Muscle of leg (tissue), 11 donors: Measurements from ENCODE around the gene SLC29A4. TPM values are rescaled to one million over a fixed set of nuclear protein-coding genes. Genes with fewer than 3 reads are reported as not detected.
"Not testable (repeated sequence)": the region's sequence is repeated elsewhere in the genome, so short reads cannot be mapped to it uniquely, and the experiment has no call there.

Experiments used
- DNase-seq: peaks from one replicate; pipeline ENCODE4 v3.0.0; 2013
- H3K27ac ChIP-seq: one replicate; pipeline ENCODE4 v1.5.1; 2013; ENCODE audit warnings: mild to moderate bottlenecking, low read length, control low read depth
- H3K27me3 ChIP-seq: one replicate; pipeline ENCODE4 v1.6.1; 2013; ENCODE audit warnings: low read length; ENCODE audit not compliant: control insufficient read depth, insufficient read depth
- H3K36me3 ChIP-seq: one replicate; pipeline ENCODE4 v1.6.1; 2013; ENCODE audit warnings: low read length; ENCODE audit not compliant: control insufficient read depth, insufficient read depth
- H3K4me1 ChIP-seq: one replicate; pipeline ENCODE4 v1.6.1; 2013; ENCODE audit warnings: low read length; ENCODE audit not compliant: control insufficient read depth, insufficient read depth
- H3K4me3 ChIP-seq: one replicate; pipeline ENCODE4 v1.5.1; 2013; ENCODE audit warnings: low read length, control low read depth
- H3K9me3 ChIP-seq: replicated peaks from 2 replicates; pipeline ENCODE4 v1.6.1; 2013; ENCODE audit warnings: low read depth, low read length; ENCODE audit not compliant: control insufficient read depth
- WGBS: methylation state at CpG from one replicate; pipeline ENCODE4 v1.1.5; 2013; ENCODE audit warnings: missing lambda C conversion rate; ENCODE audit not compliant: insufficient coverage; 5-methylcytosine and 5-hydroxymethylcytosine counted together
- polyA plus RNA-seq, 8 donors: library from polyadenylated mRNA; unstranded; fragments of 120-200 nt; gene quantifications; one replicate each; pipeline versions ENCODE4 v1.2.1 to v1.2.3, GENCODE V29; 2013; ENCODE audit warnings: inconsistent platforms in 1 of 8, low replicate concordance in 1 of 8; ENCODE audit not compliant: insufficient read length in 8 of 8, insufficient read depth in 1 of 8
- total RNA-seq: library from RNA; stranded (reverse); fragments of 120-200 nt; gene quantifications from one replicate; pipeline ENCODE4 v1.2.4, GENCODE V29; 2013

The SLC29A4 gene
- total and polyA plus RNA-seq, 9 donors = 18.5 to 51.7 (median 35.7) TPM

DNA sequence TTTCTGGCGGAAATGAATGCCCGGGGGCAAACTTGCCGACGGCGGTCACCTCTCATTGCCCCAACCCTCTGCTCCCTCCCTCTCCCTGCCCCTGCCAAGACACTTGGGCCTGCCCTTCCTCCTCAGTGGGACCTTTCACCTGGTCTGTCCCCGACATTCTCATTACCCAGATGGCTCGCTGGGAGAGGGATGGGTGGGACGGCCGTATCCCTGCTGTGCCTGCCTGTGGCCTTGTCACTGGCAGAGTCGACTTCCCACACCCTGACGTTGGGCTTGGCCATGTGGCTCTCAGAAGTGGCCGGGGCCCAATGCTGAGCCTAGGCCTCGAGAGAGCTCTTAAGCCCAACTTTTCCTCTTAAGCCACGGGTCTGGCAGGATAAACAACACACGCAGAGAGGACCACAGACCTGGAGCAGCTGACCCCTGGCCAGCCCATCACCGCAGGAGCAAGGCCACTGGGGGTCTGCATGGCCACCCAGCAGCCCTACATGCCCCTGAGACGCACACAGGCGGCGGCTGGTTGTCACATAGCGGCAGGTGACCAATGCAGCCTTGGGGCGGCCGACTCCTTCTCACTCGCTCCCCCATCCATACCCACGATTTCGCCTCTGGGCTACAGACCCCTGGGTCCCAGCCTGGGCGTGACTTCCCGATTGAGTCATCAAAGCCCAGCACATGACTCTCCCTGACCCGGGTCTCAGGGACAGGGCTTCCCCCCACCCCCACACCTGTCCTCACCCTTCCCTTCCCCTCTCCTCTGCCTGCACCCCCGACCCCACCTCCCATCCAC lies 40.1 kb downstream of the SLC29A4 start:
- 84% methylated on average over 27 of the region's 29 CpGs for WGBS

DNA sequence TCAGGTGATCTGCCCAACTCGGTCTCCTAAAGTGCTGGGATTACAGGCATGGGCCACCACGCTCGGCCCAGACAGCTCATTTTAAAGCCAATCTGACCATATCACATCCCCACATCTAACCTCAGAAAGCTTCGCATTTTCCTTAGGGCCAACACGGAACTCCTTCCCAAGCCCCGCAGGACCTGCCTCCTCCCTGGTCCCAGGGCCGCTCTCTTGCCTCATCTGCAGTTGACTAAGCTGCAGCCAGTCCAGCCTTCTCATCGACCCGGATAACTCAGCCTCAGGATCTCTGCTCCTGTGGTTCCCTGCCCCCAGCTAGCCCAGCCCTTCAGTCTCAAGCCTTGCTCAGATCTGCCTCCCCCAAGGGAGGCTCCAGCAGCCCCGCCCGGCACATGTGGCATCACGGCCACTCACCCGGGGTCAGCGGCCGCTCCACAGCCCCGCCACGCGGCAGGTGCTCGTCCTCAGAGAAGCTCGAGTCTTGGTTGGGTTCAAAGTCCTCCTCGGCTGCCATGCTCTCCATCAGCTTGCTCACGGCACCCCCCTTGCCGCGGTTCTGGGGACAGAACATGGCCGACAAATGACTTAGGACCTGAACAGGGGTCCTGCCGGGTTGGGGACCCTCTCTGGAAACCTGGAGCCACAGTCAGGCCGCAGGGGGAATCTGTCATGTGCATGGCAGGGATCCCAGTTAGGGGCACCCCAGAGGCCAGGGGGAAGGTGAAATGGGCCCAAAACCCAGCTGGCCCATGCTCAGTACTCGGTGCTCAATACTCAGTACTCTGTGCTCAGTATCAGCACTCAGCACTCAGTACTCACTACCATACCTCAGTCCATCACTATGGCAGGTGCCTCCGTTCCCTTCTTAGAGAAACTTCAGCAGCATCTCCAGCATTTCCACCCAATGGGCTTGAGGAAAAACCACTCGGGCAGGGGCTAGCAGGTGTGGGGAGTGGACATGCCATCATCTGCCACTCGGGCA lies 41.3 kb downstream of the SLC29A4 start:
- H3K27ac ChIP-seq, H3K4me3 ChIP-seq, H3K4me1 ChIP-seq, H3K9me3 ChIP-seq, DNase-seq, H3K27me3 ChIP-seq: not testable (repeated sequence)
- H3K36me3 ChIP-seq = peaks cover 55% of the 10 kb centered on the region
- 90% methylated on average over 21 of the region's 31 CpGs for WGBS

More for the DNA sequence above, 40.1 kb downstream of the SLC29A4 start:
- H3K36me3 ChIP-seq = peaks cover 63% of the 10 kb centered on the region
- H3K9me3 ChIP-seq = peaks cover 12% of the 10 kb centered on the region
- DNase-seq = no peak
- no peak overlapping the region for H3K27ac ChIP-seq
- no peak overlapping the region for H3K4me3 ChIP-seq
- H3K4me1 ChIP-seq = no peaks in the 10 kb centered on the region
- no peaks in the 10 kb centered on the region for H3K27me3 ChIP-seq

DNA sequence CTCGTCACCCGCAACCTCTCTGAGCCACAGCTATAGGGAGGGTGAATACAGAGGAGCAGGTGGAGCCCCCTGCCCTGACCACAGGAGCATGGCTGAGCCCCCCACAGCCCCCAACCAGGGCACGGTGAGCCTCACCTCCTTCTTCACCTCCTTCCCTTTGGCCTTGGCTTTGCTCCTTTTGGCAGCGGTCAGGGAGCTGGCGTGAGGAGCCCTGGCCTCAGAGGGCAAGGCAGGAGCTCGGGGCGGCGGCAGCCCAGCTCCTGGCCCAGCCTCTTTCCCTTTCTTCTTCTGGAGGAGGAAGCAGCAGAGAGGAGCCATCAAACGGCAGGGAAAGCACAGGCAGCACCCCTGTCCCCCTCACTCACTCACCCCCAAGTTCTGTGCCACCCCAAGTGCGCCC lies 42.2 kb downstream of the SLC29A4 start:
- DNase-seq = no peak
- Histone ChIP-seq H3K27ac (no peak overlapping the region), H3K27me3 (no peaks in the 10 kb centered on the region), H3K4me3 (no peak overlapping the region), H3K36me3 (peaks cover 55% of the 10 kb centered on the region), H3K9me3 (peaks cover 3% of the 10 kb centered on the region), H3K4me1 (peaks cover 2% of the 10 kb centered on the region)
- WGBS = 100% methylated on average over 1 of the region's 10 CpGs

DNA sequence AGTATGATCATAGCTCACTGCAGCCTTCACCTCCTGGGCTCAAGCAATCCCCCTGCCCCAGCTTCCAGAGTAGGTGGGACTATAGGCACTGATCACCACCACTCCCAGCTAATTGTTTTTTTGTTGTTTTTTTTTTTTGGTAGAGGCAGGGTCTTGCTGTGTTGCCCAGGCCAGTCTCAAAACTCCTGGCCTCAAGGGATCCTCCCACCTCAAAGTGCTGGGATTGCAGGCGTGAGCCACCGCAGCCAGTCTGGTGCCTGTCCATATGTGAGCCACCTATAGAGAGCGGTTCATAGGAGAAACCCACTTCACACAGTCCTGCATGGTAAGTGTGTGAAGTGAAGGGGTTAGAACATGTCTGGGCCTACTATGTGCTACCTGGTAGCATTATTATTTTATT lies 47.5 kb downstream of the SLC29A4 start:
- Histone ChIP-seq H3K4me3 (no peak overlapping the region), H3K27ac (no peak overlapping the region), H3K36me3 (peaks cover 55% of the 10 kb centered on the region), H3K9me3 (no peaks in the 10 kb centered on the region), H3K4me1 (peaks cover 2% of the 10 kb centered on the region), H3K27me3 (no peaks in the 10 kb centered on the region)
- DNase-seq = no peak
- WGBS = no CpG with 5 or more reads among the region's 3 CpGs

DNA sequence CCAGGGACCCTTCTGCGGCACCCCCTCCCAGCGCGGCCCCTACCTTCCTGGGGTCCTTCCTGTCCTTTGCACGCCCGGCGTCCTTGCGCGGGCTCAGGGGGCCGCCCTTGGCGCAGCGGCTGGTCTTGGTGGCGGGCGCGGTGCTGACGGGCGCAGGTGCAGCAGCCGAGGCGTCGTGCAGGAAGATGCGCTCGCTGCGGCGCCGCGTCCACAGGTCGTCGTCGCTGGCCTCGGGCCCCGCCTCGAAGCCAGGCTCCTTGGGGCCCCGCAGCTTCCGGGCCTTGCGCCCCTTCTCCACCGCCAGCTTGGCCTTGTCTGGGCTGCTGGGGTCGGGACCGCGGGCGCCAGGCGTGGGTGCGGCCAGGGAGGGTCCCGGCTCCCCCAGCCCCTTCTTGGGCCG lies 49.8 kb downstream of the SLC29A4 start:
- Histone ChIP-seq H3K9me3 (peaks cover 15% of the 10 kb centered on the region), H3K36me3 (peaks cover 67% of the 10 kb centered on the region), H3K27ac (no peak overlapping the region), H3K27me3 (no peaks in the 10 kb centered on the region), H3K4me3 (no peak overlapping the region), H3K4me1 (peaks cover 2% of the 10 kb centered on the region)
- 79% methylated on average over 41 of the region's 43 CpGs for WGBS
- no peak for DNase-seq

DNA sequence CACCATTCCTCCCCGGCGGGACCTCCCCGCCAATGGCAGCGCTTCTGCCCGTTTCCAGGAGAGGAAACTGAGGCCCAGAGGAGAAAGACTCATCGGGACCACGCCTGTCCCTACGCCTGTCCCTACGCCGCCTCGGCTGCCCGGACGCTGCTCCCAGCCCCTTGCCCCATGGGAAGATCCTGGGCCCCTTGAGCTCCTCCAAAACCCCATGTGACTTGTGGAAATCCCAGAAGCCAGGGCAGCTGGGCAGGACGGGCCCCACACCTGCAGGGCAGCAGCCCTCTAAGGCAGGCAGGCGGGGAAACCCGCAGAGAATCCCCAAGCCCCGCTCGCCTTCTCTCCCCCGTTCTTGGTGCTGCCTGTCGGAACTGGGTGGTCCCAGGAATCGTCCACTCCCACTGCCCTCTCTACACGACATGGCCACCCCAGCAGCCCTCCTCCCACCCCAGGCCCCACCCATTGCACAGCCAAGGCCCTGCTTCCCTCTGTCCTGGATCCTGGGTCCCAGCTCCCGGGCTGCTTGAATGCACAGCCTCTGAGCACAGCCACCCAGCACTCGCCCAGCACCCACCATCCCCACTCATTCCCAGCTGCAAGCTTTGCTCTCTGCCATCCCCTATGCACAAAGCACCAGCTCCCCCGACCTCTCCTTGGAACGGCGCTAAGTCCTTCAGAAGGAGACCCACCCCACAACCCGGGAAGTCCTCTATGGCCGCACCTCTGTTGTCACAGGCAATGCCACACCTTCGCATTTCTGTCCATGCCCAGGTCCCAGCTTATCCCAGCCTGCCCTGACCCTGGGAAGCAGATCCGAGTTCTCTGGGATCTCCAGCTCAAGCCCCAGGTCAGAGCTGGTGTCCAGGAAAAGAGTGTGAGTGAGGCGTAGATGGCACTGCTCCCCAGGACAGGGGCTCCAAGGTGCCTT lies 50.6 kb downstream of the SLC29A4 start:
- 83% methylated on average over 24 of the region's 32 CpGs for WGBS
- no peak overlapping the region for H3K4me3 ChIP-seq

DNA sequence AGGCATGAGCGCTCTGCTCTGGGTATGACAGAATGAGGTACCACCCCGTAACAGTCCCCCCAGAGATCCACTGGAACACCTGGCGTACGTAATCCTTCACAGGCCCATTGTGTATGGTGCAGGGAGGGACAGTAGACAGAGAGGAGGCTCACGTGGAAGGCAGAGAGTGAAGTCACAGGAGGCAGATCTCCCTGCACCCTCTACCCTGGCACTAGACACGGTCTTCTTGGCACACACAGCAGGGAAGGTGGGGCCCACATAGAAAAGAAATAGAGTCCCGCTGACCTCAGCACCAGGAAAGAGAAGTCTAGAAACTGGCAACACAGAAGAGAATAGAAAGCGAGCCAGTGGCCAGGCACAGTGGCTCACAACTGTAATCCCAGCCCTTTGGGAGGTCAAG lies 51.9 kb downstream of the SLC29A4 start:
- no peak overlapping the region for H3K4me3 ChIP-seq
- H3K9me3 ChIP-seq = peaks cover 15% of the 10 kb centered on the region
- H3K36me3 ChIP-seq = peaks cover 77% of the 10 kb centered on the region
- DNase-seq = no peak
- no peak overlapping the region for H3K27ac ChIP-seq
- H3K4me1 ChIP-seq = no peaks in the 10 kb centered on the region
- no peaks in the 10 kb centered on the region for H3K27me3 ChIP-seq
- 88% methylated on average over 4 of the region's 8 CpGs for WGBS

More for the DNA sequence above, 50.6 kb downstream of the SLC29A4 start:
- DNase-seq = no peak
- H3K9me3 ChIP-seq = peaks cover 15% of the 10 kb centered on the region
- peaks cover 70% of the 10 kb centered on the region for H3K36me3 ChIP-seq
- H3K4me1 ChIP-seq = no peaks in the 10 kb centered on the region
- H3K27ac ChIP-seq = no peak overlapping the region
- no peaks in the 10 kb centered on the region for H3K27me3 ChIP-seq

DNA sequence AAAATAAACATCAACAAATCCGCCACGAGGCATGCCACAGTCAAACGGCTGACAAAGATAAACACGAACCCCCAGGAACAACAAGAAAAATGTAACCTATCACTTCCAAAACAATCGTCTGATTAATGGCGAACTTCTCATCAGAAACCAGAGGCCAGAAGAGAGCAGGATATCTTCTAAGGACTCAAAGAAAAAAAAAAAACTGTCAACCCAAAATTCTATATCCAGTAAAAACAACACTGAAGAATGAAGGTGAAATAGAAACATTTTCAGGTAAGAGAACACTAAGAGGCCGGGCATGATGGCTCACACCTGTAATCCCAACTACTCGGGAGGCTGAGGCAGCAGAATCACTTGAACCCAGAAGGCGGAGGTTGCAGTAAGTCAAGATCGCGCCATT lies 54.3 kb downstream of the SLC29A4 start:
- DNase-seq = no peak
- Histone ChIP-seq H3K4me3 (no peak overlapping the region), H3K27me3 (no peaks in the 10 kb centered on the region), H3K9me3 (peaks cover 24% of the 10 kb centered on the region), H3K27ac (no peak overlapping the region), H3K36me3 (peaks cover 67% of the 10 kb centered on the region), H3K4me1 (no peaks in the 10 kb centered on the region)
- WGBS = no CpG with 5 or more reads among the region's 11 CpGs

DNA sequence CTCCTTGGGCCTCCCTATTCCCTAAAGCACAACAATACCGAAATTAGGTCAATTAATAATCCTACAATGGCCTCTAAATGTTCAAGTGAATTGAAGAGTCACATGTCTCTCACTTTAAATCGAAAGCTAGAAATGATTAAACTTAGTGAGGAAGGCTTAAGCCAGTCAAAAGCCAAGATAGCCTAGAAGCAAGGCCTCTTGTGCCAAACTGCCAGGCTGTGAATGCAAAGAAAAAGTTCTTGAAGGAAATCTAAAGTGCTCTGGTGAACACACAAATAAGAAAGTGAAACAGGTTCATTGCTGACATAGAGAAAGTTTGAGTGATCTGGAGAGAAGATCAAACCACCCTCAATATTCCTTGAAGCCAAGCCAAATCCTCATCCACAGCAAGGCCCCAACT lies 57.2 kb downstream of the SLC29A4 start:
- DNase-seq = no peak
- Histone ChIP-seq H3K4me3 (no peak overlapping the region), H3K4me1 (no peaks in the 10 kb centered on the region), H3K36me3 (peaks cover 75% of the 10 kb centered on the region), H3K9me3 (peaks cover 48% of the 10 kb centered on the region), H3K27me3 (peaks cover 3% of the 10 kb centered on the region), H3K27ac (no peak overlapping the region)
- no CpG with 5 or more reads among the region's 2 CpGs for WGBS
